HG02623 (cell line): ENCODE data around the gene PDE9A.

Experiments used
- ATAC-seq: cut with Tn5 transposase; IDR thresholded peaks from one replicate; pipeline ENCODE4 v1.9.1; 2021; ENCODE audit warnings: moderate library complexity; ENCODE audit not compliant: unreplicated experiment

The PDE9A gene

DNA sequence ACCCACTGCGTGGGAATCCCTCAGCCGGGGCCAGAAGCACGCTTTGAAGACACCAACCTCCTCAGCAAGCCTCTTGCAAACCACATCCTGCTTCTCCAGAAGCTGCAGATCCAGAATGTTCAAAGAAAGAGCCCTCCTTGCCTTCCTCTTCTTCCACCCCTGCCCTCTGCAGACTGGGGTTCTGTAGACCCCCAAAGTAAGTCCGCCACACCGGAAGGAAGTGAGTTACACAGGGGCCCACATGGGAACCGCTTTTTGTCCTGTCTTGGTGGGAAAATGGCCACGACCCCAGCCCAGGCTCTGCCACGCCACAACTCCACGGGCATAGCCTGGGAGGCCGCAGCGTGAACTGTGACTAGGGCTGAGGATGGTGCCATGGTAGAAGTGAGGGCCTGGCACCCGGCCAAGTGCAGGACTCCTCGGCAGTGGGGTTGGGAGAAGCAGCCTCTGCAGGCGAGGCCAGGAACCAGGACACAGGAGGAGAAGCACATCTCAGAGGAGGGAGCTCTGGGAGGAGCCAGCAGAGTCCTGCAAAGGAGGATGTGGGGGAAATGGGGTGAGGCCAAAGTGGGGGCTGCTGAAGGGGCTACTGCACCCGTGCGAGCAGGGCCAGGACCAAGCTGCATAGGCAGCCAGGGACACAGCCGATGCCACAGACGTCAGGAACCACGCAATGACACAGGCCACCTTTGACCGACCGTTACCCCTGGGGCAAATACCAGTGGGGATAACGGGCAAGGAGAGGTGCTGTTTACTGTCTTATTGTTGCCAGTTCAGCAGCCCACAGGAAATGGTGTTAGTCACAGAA, 30.9 kb downstream of the PDE9A start:
- ATAC-seq, result no peak

DNA sequence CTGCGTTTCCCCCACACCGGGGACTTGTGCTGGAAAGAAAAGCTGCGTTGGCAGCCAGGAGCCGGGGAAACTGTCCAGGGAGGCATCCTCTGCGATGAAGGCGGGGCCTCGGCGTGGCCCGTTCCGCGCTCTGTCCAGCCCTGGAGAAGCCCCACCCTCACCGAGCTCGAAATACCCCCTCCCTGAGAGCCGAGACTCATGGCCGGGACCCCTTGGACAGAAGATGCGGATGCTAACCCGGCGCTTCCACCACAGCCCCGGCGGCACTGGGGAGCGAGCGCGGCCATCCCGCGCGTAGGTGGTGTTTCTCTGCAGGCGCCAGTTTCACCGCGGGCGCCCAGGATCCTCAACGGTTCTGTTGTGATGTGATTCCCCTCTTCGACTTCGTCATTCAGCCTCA, 31.6 kb downstream of the PDE9A start:
- ATAC-seq, result no peak

DNA sequence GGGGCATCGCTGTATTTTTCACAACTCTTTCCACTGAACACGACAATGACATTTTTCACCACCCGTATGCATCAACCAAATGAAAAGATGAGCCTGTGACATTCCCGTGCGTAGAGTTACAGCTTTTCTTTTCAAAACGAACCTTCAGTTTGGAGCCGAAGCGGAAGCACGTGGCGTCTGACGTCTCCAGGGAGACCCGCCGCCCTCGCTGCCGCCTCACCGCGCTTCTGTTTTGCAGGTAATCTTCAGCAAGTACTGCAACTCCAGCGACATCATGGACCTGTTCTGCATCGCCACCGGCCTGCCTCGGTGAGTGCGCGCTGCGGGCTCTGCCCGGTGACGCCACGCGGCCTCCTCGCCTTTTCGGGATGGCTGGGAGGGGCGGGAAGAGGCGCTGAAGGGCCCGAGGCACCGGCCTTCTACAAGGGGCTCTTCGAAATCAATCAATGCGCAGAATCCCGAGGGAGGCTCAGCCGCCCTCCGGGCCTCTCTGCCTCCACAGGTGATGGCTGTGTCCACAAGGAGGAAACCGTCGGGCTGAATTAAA, 32.6 kb downstream of the PDE9A start:
- no peak for ATAC-seq

DNA sequence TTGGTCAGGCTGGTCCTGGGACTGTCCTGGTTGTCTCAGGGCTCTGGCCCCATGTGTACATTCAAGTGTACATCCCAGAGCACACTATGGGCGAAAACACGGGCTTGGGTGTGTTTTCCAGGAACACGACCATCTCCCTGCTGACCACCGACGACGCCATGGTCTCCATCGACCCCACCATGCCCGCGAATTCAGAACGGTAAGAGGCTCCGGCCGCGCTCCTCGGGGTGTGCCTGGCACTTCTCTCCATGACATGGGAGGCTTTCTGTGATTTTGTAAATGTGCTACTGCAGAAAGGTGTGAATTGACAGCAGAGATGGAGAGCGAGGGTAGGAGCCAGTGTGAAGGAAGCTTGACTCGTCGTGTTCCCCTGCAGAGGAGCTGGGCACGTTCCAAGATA, 34.4 kb downstream of the PDE9A start:
- ATAC-seq, result no peak

DNA sequence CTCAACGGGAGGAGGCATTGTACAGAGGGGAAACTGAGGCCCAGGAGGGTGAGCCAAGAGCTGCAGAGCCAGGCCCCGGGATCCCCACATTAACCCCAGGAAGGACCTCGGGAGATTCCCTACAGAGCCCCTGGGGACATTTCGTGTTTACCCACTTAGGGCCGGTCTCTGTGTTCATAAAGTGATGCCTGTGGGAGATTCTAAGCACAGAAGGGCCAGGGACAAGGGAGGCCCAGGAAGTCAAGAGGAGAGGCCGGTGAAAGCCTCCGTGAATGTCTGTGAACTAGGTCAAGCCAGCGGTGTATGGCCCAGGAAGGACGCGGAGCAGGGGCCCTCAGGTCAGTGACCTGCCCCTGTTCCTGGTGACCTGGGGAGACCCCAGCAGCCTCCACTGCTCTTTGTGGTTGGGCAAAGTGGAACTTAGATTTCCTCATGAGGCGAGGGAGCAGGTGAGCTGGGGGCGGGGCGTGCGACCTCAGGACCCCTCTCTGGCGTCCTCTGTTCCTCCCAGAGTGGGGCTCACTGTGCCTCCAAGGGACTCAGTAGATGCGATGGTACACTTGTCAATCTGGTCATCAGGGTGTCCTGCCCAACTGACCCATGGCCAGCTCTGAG, 34.9 kb downstream of the PDE9A start:
- no peak for ATAC-seq

DNA sequence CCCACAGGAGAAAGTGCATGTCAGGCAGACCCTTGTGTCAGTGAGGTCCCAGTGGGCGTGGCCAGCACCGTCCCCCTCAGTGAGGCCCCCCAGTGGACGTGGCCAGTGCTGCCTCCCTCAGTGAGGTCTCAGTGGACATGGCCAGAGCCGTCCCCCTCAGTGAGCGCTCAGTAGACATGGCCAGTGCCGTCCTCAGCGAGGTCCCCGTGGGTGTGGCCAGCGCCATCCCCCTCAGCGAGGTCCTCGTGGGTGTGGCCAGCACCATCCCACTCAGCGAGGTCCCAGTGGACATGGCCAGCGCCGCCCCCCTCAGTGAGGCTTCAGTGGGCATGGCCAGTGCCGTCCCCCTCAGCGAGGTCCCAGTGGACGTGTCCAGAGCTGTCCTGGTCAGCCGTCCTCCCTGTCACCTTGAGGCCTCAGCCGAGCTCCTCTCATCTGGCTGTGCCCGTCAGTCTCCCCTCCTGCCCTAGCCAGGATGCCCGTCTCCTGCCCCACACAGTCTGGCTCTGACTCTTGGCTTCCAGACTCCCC, 35.5 kb downstream of the PDE9A start:
- ATAC-seq, result no peak

DNA sequence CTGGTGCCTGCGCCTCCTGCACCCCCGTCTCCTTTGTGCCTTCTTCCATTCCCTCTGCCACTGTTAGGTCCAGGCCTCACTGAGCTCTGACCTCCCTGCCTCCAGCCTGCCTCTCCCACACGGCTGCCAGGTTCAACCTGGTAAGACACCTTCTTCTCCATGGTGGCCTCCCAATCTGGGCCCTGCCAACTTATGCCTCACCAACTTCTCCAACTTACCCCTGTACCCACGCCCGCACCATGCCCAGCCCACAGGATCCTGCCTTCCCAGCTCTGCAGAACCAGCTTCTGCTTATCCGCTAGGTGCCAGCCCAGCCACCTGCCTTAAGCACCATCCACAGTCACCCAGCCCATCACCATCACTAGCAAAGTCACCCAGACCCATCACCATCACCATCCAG, 37.2 kb downstream of the PDE9A start:
- ATAC-seq, result no peak

DNA sequence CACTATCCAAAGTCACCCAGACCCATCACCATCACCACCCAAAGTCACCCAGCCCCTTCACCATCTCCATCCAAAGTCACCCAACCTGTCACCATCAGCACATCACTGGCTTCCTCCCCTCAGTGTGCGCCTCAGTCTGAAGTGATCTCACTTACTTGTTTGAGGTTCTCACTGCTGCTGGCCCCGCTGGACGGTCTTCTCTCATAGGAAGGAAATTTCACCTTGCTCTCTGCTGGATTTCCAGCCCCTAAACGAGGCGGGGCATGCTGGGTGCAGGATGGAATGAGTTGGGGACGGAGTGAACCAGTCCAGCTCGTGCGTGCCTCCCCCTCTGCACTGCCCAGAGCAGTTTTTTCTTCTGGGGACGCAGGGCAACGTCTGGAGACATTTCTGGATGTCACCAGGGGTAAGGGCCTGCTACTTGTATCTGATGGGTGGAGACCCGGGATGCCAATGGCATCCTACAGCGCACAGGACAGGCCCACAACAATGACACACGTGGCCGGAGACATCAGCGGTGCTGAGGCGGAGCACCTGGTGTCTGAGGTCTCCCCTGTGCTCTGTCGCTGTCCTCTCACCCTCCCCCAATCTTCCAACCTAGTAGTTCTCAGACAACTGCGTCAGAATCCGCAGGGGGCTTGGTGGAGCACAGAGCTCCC, 38.6 kb downstream of the PDE9A start:
- no peak for ATAC-seq

DNA sequence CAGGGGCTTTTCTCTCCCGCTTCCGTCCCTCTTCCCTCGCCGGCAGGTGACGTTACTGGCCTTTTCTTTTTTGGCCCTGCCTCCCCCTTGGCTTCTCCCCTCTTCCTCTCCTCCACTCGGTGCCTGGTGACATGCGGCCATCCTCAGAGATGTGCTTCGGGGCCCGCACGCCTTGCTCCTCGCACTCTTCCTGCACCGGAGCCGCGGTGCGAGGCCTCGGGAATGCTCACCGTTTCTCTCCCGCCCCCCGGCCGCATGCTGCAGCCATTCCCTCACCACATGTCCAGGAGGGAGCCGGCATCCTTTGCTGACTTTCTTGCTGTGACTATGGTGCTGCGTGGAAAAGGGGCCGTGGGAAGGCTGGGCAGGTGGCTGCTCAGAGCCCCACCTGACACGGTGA, 39.3 kb downstream of the PDE9A start:
- ATAC-seq, result no peak

DNA sequence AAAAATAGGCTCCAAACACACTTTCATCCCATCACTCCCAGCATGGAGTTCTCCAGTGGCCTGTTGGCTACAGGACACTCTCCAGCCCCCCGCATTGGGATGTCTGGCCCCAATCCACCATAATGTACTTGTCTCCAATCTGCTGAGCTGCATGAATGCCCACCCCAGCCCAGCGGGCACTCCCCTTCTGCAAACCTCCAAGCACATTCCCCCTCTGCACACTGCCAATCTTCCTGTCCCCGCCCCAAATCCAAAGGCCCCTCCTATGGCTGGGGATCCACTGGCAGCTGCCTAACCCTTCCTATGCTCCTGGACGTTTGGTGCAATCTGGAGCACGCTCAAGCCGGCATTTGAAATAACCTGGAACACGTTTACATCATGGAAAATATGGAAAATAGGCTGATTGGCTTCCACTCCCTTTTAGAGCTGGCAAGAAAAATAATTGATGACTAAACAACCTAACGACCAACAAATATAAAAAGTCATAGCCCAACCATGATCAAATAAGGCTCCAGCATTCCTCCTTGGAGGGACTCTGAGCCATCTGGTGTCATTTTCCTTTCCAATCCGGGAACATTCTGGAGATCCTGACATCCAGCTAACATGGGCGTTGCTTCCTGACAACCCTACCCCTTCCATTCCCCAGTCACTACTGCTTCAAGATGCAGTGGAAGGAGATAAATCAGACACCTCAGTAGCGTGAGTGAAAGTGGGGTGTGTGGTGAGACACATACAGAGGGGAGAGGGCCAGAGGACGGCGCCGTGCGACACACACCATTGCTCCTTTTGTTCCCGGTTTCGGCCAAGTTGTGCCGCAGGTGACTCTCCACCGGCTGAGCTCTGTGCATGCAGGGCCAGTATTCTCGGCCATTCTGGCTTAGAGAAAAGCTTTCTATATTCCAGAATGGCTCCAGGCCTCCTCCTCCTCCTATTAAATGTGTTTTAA, 41.6 kb downstream of the PDE9A start:
- ATAC-seq, result no peak

DNA sequence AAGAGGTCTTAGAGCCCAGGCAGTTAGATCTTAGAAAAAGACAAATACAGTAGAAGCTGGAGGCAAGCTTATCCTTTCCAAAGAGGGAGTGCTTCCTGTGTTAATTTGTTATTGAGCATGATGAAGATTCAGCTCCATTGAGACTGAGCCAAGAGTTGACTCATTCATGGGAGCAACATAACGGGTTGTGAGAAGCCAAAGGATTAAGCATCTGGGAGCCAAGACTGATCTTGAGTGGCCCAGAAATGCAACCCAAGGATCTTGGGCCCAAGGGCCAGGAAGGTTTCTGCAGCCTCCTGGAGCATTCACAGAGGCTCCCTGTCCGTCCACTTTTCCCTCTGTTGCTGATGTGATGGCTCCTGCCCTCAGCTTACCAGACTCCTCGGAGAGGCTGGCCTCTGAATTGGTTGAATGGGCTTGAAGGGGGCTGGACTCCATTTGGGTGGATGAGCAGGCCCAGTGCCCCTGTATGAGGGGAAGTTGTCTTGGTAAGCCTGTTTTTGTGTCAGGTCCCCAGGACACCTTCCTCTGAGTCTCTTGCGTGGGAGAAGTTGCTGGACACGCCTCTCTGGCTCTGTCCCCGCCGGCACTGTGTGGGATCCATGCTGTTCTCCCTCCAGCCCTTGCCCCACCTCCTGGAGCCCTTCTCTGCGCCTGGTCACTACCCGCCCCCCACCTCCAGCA, 42.4 kb downstream of the PDE9A start:
- ATAC-seq, result no peak

DNA sequence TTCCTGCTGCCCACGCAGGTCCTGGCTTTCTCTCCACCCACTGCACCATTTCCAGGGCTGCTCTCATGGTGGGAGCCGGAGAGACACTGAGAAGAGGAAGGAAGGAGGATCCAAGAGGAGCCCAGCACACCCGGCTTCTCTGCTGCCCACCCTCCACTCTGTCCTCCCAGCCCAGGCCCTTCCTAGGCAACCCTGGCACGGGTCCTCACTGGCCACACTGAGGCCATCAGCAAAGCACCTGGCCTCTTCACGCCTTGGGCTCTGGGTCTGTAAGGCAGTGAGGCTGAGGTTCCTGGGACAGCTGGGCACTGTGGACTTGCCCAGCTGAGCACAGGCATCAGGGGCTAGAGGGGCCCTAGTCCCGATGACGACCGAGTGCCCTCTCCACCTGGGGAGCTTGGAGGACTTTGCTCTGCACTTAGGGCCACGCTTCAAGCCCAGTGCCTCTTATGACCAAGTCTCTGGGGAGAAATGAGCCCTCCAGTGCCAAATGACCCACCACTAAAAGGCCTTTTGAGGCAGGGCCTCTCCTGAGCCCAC, 43.1 kb downstream of the PDE9A start:
- ATAC-seq, result no peak

DNA sequence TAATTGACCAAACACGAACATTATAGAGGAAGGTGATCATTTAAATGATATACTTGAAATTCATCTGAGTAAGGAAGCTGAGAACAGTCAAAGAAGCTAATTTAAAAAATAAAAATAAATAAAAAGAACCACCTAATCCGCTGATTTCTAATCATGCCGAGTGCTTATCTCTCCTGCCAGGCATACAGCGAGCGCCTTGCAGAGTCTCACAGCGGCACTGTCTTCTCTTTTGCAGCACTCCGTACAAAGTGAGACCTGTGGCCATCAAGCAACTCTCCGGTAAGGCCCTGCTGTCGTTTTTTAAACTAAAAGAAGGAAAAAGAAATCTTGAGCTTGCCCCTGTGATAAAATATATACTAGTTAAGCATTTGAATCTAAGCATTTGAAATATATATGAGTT, 45.3 kb downstream of the PDE9A start:
- ATAC-seq, result no peak

DNA sequence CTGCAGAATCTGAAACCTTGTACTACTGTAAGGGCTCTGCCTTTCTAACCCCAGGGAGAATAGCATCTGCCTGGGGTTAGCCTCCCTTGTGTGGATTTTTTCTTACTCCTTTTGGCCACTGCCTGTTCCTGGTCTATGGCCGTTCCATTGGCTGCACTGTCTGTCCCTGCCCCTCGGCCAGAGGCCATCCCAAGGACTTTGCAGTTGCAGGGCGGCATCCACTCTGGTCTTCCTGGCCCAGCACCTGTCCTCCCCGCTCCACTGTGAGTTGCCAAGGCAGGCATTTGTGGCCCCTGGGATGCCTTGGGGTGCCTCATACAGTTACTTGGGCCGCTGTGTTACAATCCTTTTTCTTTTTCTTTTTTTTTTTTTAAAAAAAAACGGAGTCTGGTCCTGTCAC, 45.8 kb downstream of the PDE9A start:
- ATAC-seq, result no peak

DNA sequence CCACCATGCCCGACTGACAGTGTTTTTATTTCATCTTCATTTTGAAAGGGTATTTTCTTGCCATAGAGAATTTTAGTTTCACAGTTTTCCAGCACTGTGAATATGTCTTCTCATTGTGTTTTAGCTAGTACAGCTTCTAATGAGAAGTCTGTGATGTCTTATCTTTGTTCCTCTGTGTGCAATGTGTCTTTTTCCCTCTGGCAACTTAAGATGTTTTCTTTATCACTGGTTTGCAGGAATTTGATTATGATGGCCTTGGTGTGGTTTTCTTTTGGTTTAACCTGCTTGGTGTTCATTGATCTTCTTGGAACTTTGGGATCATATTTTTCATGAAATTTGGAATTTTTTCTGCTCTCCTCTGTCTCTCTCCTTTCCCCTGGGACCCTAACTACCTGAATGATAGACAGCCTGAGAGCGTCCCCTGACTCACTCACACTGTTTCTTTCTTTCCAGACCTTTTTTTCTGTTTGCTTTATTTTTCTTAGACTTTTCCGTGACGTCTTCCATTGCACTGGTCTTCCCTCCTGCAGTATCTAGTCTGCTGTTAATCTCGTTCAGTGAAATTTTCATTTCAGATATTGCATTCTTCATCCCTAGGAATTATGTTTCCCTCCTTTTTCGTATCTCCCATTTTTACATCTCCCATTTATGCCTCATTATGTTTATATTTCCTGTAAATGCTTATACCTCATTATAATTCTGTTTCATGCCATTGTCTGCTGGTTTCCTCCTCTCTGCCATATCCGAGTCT, 48.5 kb downstream of the PDE9A start:
- no peak for ATAC-seq

DNA sequence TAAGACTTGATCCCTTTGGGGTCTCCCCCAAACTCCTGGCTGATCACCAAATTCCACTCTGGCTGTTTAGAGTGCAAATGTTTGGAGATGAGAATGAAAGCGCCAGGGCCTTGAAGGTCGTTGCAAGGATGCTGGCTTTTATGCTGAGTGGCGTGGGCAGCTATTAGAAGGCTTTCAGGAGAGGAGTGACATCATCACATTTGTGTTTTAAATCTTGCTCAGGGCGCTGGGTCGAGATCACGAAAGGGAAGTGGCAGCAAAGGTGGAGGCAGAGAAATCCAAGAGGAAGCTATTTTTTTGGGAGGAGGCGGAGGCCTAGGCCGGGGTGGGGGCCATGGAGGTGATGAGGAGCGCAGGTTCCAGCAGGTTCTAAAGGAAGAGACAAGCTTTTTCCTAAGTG, 49.3 kb downstream of the PDE9A start:
- no peak for ATAC-seq

DNA sequence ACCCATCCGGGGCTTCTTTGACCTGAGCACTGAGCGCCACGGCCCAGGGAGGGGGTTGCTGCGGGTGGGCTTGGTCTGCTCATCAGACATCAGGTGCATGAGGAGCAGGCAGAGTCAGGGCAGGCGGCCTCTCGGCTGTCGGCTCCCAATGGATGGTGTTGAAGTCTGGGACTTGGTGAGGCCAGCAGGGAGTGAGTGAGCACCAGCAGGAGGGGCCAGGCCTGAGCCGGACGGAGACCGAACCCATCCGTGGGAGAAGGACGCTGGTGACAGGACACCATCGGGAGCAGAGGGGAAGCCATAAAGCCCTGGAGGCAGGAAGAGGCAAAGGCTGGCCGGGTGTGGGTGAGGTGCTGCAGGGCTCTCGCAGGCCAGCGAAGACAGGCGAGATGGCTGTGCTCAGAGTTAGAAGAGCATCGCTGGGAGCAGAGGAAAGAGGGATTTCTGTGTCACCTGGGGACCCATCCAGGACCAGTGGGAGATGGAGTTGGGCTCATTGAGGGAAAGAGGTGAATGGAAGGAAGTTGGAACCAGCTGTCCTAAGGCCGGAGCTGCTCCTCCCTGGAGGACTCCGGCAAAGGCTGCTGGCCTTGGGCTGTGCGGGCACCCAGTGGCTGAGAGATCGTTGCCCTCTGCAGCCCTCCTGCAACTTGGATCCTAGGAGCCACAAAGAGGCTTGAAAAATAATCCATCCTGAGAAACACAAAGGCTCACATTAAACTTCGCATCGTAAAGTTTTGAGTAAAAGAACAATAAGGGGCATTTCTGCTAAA, 49.9 kb downstream of the PDE9A start:
- ATAC-seq, result no peak

DNA sequence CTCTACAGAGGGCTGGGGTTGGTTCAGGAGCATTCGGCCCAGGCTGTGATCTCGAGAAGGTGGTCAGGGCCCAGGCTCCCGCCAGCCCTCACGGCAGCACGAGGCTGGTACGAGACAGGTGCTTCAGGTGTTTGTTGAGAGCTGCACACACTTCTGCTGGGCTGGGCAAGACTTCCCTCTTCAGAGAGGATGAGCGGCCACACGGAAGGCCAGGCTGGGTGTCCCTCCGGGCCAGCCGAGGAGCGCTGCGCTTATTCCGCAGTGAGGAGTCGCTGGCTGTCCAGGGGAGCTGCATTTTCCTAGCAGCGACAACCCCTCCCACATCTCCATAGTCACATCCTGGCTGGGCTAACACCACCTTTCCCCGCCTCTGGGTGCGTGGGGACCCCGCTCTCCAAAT, 50.5 kb downstream of the PDE9A start:
- ATAC-seq, result no peak
